ENCODE data around the gene OR4D1.
"Not testable (repeated sequence)": the region's sequence is repeated elsewhere in the genome, so short reads cannot be mapped to it uniquely, and the experiment has no call there.

Gene OR4D1

GRCh38 chr17:58147930-58148434, at the start of gene OR4D1:
Gene OR4D1, plus strand, starts transcription at chr17:58148384. Its CDS starts 6,770 bp downstream, at chr17:58155154.
- DNase-seq: no peak

- DNase-seq: no peak
Measured at GRCh38 chr17:58100506-58100905, 47.7 kb upstream of the OR4D1 start.

GRCh38 chr17:58101898-58102297, 46.3 kb upstream of the OR4D1 start:
- not testable (repeated sequence) for DNase-seq

- DNase-seq: no peak
Measured at GRCh38 chr17:58105093-58105492, 43.1 kb upstream of the OR4D1 start.

GRCh38 chr17:58107306-58107705, 40.9 kb upstream of the OR4D1 start:
- DNase-seq: no peak

- DNase-seq: no peak
Measured at GRCh38 chr17:58109197-58109596, 39.0 kb upstream of the OR4D1 start.

- no peak for DNase-seq
Measured at GRCh38 chr17:58110012-58110411, 38.2 kb upstream of the OR4D1 start.

GRCh38 chr17:58111676-58112075, 36.5 kb upstream of the OR4D1 start:
- DNase-seq: no peak

- DNase-seq: peak; percentile 61 to 89
Measured at GRCh38 chr17:58112970-58113631, 35.1 kb upstream of the OR4D1 start.

GRCh38 chr17:58113947-58114346, 34.2 kb upstream of the OR4D1 start:
- DNase-seq: no peak

- no peak for DNase-seq
Measured at GRCh38 chr17:58117382-58117781, 30.8 kb upstream of the OR4D1 start.

GRCh38 chr17:58119491-58119890, 28.7 kb upstream of the OR4D1 start:
- no peak for DNase-seq

GRCh38 chr17:58120195-58120822, 27.9 kb upstream of the OR4D1 start:
- DNase-seq: no peak

GRCh38 chr17:58121925-58122324, 26.3 kb upstream of the OR4D1 start:
- peak in 1 of 2 experiments; percentile 67 for DNase-seq

GRCh38 chr17:58127846-58128245, 20.3 kb upstream of the OR4D1 start:
- DNase-seq: no peak

- not testable (repeated sequence) for DNase-seq
Measured at GRCh38 chr17:58132697-58133096, 15.5 kb upstream of the OR4D1 start.

GRCh38 chr17:58136669-58137279, 11.4 kb upstream of the OR4D1 start:
- peak; percentile 2 to 31 for DNase-seq

- DNase-seq: no peak
Measured at GRCh38 chr17:58141505-58141904, 6.7 kb upstream of the OR4D1 start.

- DNase-seq: not testable (repeated sequence)
Measured at GRCh38 chr17:58143335-58143734, 4.8 kb upstream of the OR4D1 start.

- DNase-seq: no peak
Measured at GRCh38 chr17:58144801-58145200, 3.4 kb upstream of the OR4D1 start.

GRCh38 chr17:58148609-58149008, 425 bp downstream of the OR4D1 start:
- DNase-seq: no peak

- DNase-seq: no peak
Measured at GRCh38 chr17:58150394-58150793, 2.2 kb downstream of the OR4D1 start.

GRCh38 chr17:58153046-58153445, 4.9 kb downstream of the OR4D1 start:
- no peak for DNase-seq

- no peak for DNase-seq
Measured at GRCh38 chr17:58153671-58154070, 5.5 kb downstream of the OR4D1 start.
